IPS-NIHi7 (cell line): ENCODE measurements around the gene GPR17.
A peak's percentile ranks its signal among the peaks of the same experiment; 100 is the strongest.

Source experiments
- DNase-seq: peaks from one replicate; pipeline ENCODE4 v3.0.0; 2012; ENCODE audit warnings: mixed read lengths; ENCODE audit errors: extremely low spot score

The GPR17 gene

GRCh38 chr2:127641846-127642507 lies 4.0 kb upstream of the GPR17 start:
- DNase-seq: no peak

- DNase-seq: no peak
Measured at GRCh38 chr2:127642706-127643438, 3.1 kb upstream of the GPR17 start.

- DNase-seq: no peak
Measured at GRCh38 chr2:127643439-127644065, 2.4 kb upstream of the GPR17 start.

GRCh38 chr2:127644066-127645025 lies 1.6 kb upstream of the GPR17 start:
- no peak for DNase-seq

GRCh38 chr2:127645026-127645394 lies 943 bp upstream of the GPR17 start:
- no peak for DNase-seq

- no peak for DNase-seq
Measured at GRCh38 chr2:127646487-127647241, 711 bp downstream of the GPR17 start.

GRCh38 chr2:127647242-127648190 lies 1.6 kb downstream of the GPR17 start:
- DNase-seq: no peak

GRCh38 chr2:127648321-127648720 lies 2.4 kb downstream of the GPR17 start:
- DNase-seq: no peak

GRCh38 chr2:127649100-127649611 lies 3.2 kb downstream of the GPR17 start:
- DNase-seq: no peak

- peak; percentile 88 for DNase-seq
Measured at GRCh38 chr2:127649684-127650040, 3.7 kb downstream of the GPR17 start.

- DNase-seq: no peak
Measured at GRCh38 chr2:127650041-127650784, 4.3 kb downstream of the GPR17 start.

GRCh38 chr2:127650785-127651380 lies 4.9 kb downstream of the GPR17 start:
- DNase-seq: no peak

GRCh38 chr2:127651381-127651809 lies 5.4 kb downstream of the GPR17 start:
- no peak for DNase-seq

GRCh38 chr2:127651971-127652550 lies 6.1 kb downstream of the GPR17 start:
- DNase-seq: no peak

- no peak for DNase-seq
Measured at GRCh38 chr2:127652786-127653357, 6.9 kb downstream of the GPR17 start.

- no peak for DNase-seq
Measured at GRCh38 chr2:127653421-127654083, 7.6 kb downstream of the GPR17 start.

- DNase-seq: no peak
Measured at GRCh38 chr2:127654084-127654837, 8.3 kb downstream of the GPR17 start.
